PC-9 (cell line): ENCODE results near the gene CALHM2. TPM values are rescaled to one million over a fixed set of nuclear protein-coding genes. Genes with fewer than 3 reads are reported as not detected.

Experiments used
- BruUV-seq: library from RNA; stranded (reverse); fragments of 400-500 nt; replicated peaks from 2 replicates; lab custom pipeline; 2021; lab: Mats Ljungman, UMichigan
- CTCF ChIA-PET: fragments of 300-600 bp; sonication (Branson Sonifier 250); formaldehyde crosslinking; loops from one replicate; lab custom pipeline; 2022; ENCODE audit warnings: antibody characterized with exemption; lab: Charles Lee
- POLR2A ChIA-PET: fragments of 300-600 bp; sonication (Branson Sonifier 250); formaldehyde crosslinking; loops from one replicate; lab custom pipeline; 2022; ENCODE audit warnings: antibody characterized with exemption; ENCODE audit not compliant: unreplicated experiment; lab: Charles Lee
- DNase-seq, 2 experiments: peaks; one replicate each; pipeline versions ENCODE4 v3.0.0 to v3.0.0-alpha.2; 2015 to 2022; ENCODE audit warnings: mixed read lengths in 1 of 2
- H2AFZ ChIP-seq: fragments of 200-600 bp; sonication (generic); 2 replicates; pipeline ENCODE4 v1.8.1; 2017; ENCODE audit warnings: antibody characterized with exemption
- H3F3A ChIP-seq: fragments of 200-600 bp; sonication (generic); 2 replicates; pipeline ENCODE4 v1.8.1; 2017; ENCODE audit warnings: antibody characterized with exemption, mild to moderate bottlenecking, low read depth; ENCODE audit not compliant: insufficient read depth
- H3K27ac ChIP-seq: fragments of 200-600 bp; sonication (generic); 2 replicates; pipeline ENCODE4 v1.6.1; 2016; ENCODE audit warnings: mixed run types
- H3K27me3 ChIP-seq: fragments of 200-600 bp; sonication (generic); 2 replicates; pipeline ENCODE4 v1.6.1; 2016; ENCODE audit warnings: low read depth, mixed run types; ENCODE audit not compliant: insufficient read depth
- H3K36me3 ChIP-seq: fragments of 200-600 bp; sonication (generic); 2 replicates; pipeline ENCODE4 v1.6.1; 2016; ENCODE audit warnings: low read depth, mixed run types
- H3K4me1 ChIP-seq: fragments of 200-600 bp; sonication (generic); replicated peaks from 2 replicates; pipeline ENCODE4 v1.6.1; 2016; ENCODE audit warnings: mixed run types; ENCODE audit not compliant: insufficient read depth
- H3K4me2 ChIP-seq: fragments of 200-600 bp; sonication (generic); 2 replicates; pipeline ENCODE4 v1.6.1; 2017; ENCODE audit warnings: mixed run types
- H3K4me3 ChIP-seq: fragments of 200-600 bp; sonication (generic); 2 replicates; pipeline ENCODE4 v1.6.1; 2016; ENCODE audit warnings: mixed run types
- H3K79me2 ChIP-seq: fragments of 200-600 bp; sonication (generic); 2 replicates; pipeline ENCODE4 v1.6.1; 2017; ENCODE audit warnings: low read depth, mixed run types
- H3K9me2 ChIP-seq: fragments of 200-600 bp; sonication (generic); 2 replicates; pipeline ENCODE4 v1.8.1; 2017; ENCODE audit warnings: mild to moderate bottlenecking; ENCODE audit not compliant: insufficient read depth
- H3K9me3 ChIP-seq: fragments of 200-600 bp; sonication (generic); 2 replicates; pipeline ENCODE4 v1.8.1; 2016; ENCODE audit warnings: low read depth; ENCODE audit not compliant: insufficient read depth
- H4K20me1 ChIP-seq: fragments of 200-600 bp; sonication (generic); 2 replicates; pipeline ENCODE4 v1.8.1; 2017; ENCODE audit not compliant: insufficient read depth
- EZH2 ChIP-seq: fragments of 200-600 bp; sonication (generic); IDR thresholded peaks from 2 replicates; pipeline ENCODE4 v1.8.0; 2017; ENCODE audit warnings: antibody characterized with exemption, low read depth
- intact Hi-C: fragments of 100-400 bp; cut with micrococcal nuclease; formaldehyde crosslinking; loops from one replicate; pipeline ENCODE4 v1.10.0; 2022; ENCODE audit not compliant: unreplicated experiment
- total RNA-seq: library from RNA; stranded (reverse); gene quantifications from 2 replicates; pipeline ENCODE4 v1.2.3, GENCODE V29; 2021
- TF ChIP-seq, protein P1 (sequence below): fragments of 200-600 bp; sonication (generic); conservative IDR thresholded peaks from 2 replicates; pipeline ENCODE4 v1.6.1; 2017; ENCODE audit warnings: mixed run types, antibody characterized with exemption, mild to moderate bottlenecking, moderate library complexity

The CALHM2 gene
- total RNA-seq, 1 experiment from 2014 or later: 54.1 TPM

DNA sequence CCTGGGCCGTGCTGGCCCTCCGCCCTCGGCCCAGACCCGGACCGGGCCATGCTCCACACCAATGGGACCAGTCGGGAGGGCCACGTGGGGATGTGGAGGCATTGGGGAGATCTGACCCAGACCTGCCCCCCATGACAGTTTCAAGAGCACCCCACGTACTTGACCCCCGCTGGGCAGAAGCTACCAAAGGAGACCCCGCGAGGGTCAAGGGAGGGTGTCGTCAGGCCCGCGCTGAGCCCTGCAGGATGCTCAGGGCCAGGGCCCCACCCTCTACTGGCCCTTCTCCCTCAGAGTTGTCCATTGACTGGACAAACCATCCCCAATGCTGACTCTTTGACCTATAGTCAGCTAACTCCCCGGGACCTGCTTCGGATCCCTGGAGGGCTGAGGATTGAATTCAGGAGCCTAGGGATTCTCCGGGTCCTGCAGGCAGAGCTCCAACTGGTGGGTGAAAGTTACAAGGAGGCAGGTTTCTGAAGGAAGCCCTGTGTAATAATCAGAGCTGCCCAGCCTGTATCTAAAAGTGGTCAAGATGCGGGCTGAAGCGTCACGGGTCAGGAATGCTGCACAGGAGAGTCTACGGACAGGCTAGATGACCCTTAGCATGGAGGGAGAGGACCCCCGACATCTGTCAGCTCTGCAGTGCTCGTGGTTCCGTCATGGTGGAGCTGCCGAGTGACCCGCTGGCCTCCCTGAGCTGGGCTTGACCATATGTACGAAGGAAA, 498 bp upstream of the CALHM2 start:
- Histone ChIP-seq H3K9me3 (no peaks in the 10 kb centered on the region), H2AFZ (peak overlapping the region; percentile 62), H3F3A (peaks cover 16% of the 10 kb centered on the region), H3K4me1 (peaks cover 46% of the 10 kb centered on the region), H3K36me3 (peaks cover 8% of the 10 kb centered on the region; the same call in 1 of the 2 replicates), H3K27me3 (no peaks in the 10 kb centered on the region), H3K4me2 (peak overlapping the region; percentile 91), H3K9me2 (no peaks in the 10 kb centered on the region), H3K4me3 (peak overlapping the region; percentile 83), H3K79me2 (peaks cover 39% of the 10 kb centered on the region), H4K20me1 (no peaks in the 10 kb centered on the region), H3K27ac (peak overlapping the region; percentile 67; the same call in 1 of the 2 replicates)
- TF ChIP-seq, protein P1, sequence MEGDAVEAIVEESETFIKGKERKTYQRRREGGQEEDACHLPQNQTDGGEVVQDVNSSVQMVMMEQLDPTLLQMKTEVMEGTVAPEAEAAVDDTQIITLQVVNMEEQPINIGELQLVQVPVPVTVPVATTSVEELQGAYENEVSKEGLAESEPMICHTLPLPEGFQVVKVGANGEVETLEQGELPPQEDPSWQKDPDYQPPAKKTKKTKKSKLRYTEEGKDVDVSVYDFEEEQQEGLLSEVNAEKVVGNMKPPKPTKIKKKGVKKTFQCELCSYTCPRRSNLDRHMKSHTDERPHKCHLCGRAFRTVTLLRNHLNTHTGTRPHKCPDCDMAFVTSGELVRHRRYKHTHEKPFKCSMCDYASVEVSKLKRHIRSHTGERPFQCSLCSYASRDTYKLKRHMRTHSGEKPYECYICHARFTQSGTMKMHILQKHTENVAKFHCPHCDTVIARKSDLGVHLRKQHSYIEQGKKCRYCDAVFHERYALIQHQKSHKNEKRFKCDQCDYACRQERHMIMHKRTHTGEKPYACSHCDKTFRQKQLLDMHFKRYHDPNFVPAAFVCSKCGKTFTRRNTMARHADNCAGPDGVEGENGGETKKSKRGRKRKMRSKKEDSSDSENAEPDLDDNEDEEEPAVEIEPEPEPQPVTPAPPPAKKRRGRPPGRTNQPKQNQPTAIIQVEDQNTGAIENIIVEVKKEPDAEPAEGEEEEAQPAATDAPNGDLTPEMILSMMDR: no peak
- no peak for TF ChIP-seq EZH2
- POLR2A ChIA-PET: interaction anchor here (0.5 to 0.6 kb wide), 3 partner anchors 13 to 400 kb away, joined by 3 to 5 read pairs (median 3); no protein-coding TSS in a partner anchor
- CTCF ChIA-PET: no interaction called here
- DNase-seq: peak; percentile 28 to 62
- intact Hi-C loops: no loop called here
- TSS peak; percentile 34 for BruUV-seq

DNA sequence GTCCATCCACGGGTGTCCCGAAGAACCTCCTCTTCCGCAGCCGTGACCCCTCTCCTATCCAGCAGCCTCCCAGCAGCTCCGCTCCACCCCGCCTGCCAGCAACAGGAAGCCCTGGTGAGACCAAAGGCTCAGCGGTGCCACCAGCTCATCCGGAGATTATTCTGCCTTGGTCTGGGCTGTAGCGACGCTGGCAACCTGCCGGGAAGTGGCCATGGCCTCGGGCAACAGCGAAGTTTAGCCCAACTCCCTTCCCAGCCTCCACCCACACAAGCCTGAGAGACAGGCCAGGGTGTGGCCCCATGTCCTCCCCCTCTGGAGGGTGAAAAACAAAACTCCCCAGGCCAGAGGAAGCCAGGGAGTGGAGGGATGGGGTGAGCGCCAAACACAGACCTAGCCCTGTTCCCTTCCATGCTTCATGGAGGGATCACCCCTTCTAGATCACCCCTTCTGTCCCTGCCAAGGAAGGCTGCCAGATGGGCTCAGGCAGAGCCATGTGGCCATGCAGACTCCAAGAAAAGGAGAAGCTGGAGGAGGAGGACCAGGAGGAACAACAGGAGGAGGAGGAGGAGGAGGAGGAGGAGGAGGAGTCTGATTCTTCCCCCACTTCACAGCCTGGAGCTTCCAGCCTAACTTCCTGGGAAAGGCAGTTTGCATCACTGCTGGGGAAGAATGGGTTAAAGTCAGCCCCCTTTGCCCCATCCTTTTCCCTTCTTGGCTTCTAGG, 918 bp downstream of the CALHM2 start:
- peak overlapping the region; percentile 91 for H3K4me2 ChIP-seq
- TF ChIP-seq, protein P1: no peak
- no peak for TF ChIP-seq EZH2
- ChIA-PET CTCF (interaction anchor here (1.0 kb wide), 1 partner anchor 26 kb away, joined by 3 read pairs; no protein-coding TSS in a partner anchor), POLR2A (interaction anchor here (0.5 to 0.7 kb wide), 3 partner anchors 13 to 737 kb away, joined by 3 to 24 read pairs (median 4); partner anchors contain the start of gene ARL3)
- H2AFZ ChIP-seq: no peak overlapping the region
- peaks cover 44% of the 10 kb centered on the region for H3K79me2 ChIP-seq
- no peaks in the 10 kb centered on the region for H3K27me3 ChIP-seq
- peak; percentile 73 to 90 for DNase-seq
- peaks cover 10% of the 10 kb centered on the region; the same call in 1 of the 2 replicates for H3K36me3 ChIP-seq
- H3K9me3 ChIP-seq: no peaks in the 10 kb centered on the region
- peaks cover 12% of the 10 kb centered on the region for H3F3A ChIP-seq
- H3K27ac ChIP-seq: peak overlapping the region; percentile 67
- no peaks in the 10 kb centered on the region for H3K9me2 ChIP-seq
- 0 out of 2 replicates have a peak, but pooled peaks cover 5% of the 10 kb centered on the region for H4K20me1 ChIP-seq
- H3K4me1 ChIP-seq: peaks cover 46% of the 10 kb centered on the region
- H3K4me3 ChIP-seq: peak overlapping the region; percentile 83
- intact Hi-C loops: loop anchor here (1.0 to 2.0 kb wide), 2 partner anchors 20 to 28 kb away; partner anchors contain the start of gene CALHM3
- BruUV-seq: TSS peak; percentile 24

GRCh38 chr10:103450201-103450695, 1.9 kb downstream of the CALHM2 start:
- Histone ChIP-seq H3F3A (peaks cover 12% of the 10 kb centered on the region), H3K27ac (peak overlapping the region; percentile 67), H3K9me3 (no peaks in the 10 kb centered on the region), H3K4me2 (peak overlapping the region; percentile 91), H3K4me3 (peak overlapping the region; percentile 83; the same call in 1 of the 2 replicates), H3K36me3 (peaks cover 10% of the 10 kb centered on the region; the same call in 1 of the 2 replicates), H4K20me1 (0 out of 2 replicates have a peak, but pooled peaks cover 5% of the 10 kb centered on the region), H3K27me3 (no peaks in the 10 kb centered on the region), H2AFZ (no peak overlapping the region), H3K79me2 (peaks cover 44% of the 10 kb centered on the region), H3K9me2 (no peaks in the 10 kb centered on the region), H3K4me1 (peaks cover 46% of the 10 kb centered on the region)
- ChIA-PET CTCF (interaction anchor here (0.5 kb wide), 1 partner anchor 93 kb away, joined by 3 read pairs; no protein-coding TSS in a partner anchor), POLR2A (interaction anchor here (0.5 kb wide), 1 partner anchor 14 kb away, joined by 24 read pairs; no protein-coding TSS in a partner anchor)
- TF ChIP-seq, protein P1: no peak
- no peak for TF ChIP-seq EZH2
- BruUV-seq: no TSS peak
- DNase-seq: no peak
- intact Hi-C loops: loop anchor here (2.0 kb wide), 1 partner anchor 29 kb away; the partner anchor contains the start of gene CALHM3
